Chondrocyte (in vitro differentiated cells): Measurements from ENCODE around the gene PPFIBP1. TPM values are rescaled to one million over a fixed set of nuclear protein-coding genes. Genes with fewer than 3 reads are reported as not detected.
"Not testable (repeated sequence)": the region's sequence is repeated elsewhere in the genome, so short reads cannot be mapped to it uniquely, and the experiment has no call there.

Source experiments
- DNase-seq: peaks from one replicate; pipeline ENCODE4 v3.0.0; 2021; ENCODE audit warnings: mixed read lengths, low spot score
- H3K27ac Mint-ChIP-seq: one replicate; pipeline ENCODE4 v1.8.0; 2021; ENCODE audit warnings: mild to moderate bottlenecking, moderate library complexity, mixed read lengths; ENCODE audit not compliant: unreplicated experiment
- H3K27me3 Mint-ChIP-seq: 2 replicates; pipeline ENCODE4 v1.8.0; 2021; ENCODE audit warnings: low read depth, mixed read lengths
- H3K36me3 Mint-ChIP-seq: 2 replicates; pipeline ENCODE4 v1.8.0; 2021; ENCODE audit warnings: low read depth, mixed read lengths
- H3K4me1 Mint-ChIP-seq: 2 replicates; pipeline ENCODE4 v1.8.0; 2021; ENCODE audit warnings: low read depth, mild to moderate bottlenecking, mixed read lengths
- H3K4me3 Mint-ChIP-seq: one replicate; pipeline ENCODE4 v1.8.0; 2021; ENCODE audit warnings: mild to moderate bottlenecking, moderate library complexity, mixed read lengths; ENCODE audit not compliant: unreplicated experiment
- H3K9me3 Mint-ChIP-seq: 2 replicates; pipeline ENCODE4 v1.8.0; 2021; ENCODE audit warnings: low read depth, mixed read lengths
- total RNA-seq: library from RNA; stranded (reverse); gene quantifications from 3 replicates; pipeline ENCODE4 v1.2.1, GENCODE V29; 2021
- TF ChIP-seq, protein P1 (sequence below): fragments of 200-600 bp; sonication (generic); IDR thresholded peaks from 2 replicates; pipeline ENCODE4 v1.5.0; 2021; ENCODE audit warnings: antibody characterized with exemption, mild to moderate bottlenecking, moderate library complexity

The PPFIBP1 gene
- total RNA-seq, 1 donor from 2014 or later: 85.0 TPM

DNA sequence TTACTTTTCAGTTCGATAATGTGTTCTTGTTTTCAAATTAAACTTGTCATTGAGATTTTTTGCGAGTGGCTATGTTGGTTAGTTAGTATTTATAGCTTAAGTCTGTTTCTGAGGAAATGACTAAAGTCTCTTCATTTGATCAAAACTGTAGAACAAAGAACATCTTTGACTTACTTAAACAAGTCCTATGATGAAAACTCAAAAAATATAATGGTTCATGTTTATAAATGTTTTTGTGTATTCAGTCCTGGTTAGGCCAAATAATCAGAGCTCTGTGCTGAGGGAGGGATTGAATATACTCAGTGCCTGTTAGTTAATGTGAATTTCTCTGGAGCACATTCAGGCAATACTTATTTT is 51.7 kb downstream of the PPFIBP1 start:
- peak overlapping the region; percentile 88 for H3K27ac Mint-ChIP-seq
- peaks cover 66% of the 10 kb centered on the region for H3K4me1 Mint-ChIP-seq
- TF ChIP-seq, protein P1, sequence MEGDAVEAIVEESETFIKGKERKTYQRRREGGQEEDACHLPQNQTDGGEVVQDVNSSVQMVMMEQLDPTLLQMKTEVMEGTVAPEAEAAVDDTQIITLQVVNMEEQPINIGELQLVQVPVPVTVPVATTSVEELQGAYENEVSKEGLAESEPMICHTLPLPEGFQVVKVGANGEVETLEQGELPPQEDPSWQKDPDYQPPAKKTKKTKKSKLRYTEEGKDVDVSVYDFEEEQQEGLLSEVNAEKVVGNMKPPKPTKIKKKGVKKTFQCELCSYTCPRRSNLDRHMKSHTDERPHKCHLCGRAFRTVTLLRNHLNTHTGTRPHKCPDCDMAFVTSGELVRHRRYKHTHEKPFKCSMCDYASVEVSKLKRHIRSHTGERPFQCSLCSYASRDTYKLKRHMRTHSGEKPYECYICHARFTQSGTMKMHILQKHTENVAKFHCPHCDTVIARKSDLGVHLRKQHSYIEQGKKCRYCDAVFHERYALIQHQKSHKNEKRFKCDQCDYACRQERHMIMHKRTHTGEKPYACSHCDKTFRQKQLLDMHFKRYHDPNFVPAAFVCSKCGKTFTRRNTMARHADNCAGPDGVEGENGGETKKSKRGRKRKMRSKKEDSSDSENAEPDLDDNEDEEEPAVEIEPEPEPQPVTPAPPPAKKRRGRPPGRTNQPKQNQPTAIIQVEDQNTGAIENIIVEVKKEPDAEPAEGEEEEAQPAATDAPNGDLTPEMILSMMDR: no peak
- peak overlapping the region; percentile 31 for H3K4me3 Mint-ChIP-seq
- H3K36me3 Mint-ChIP-seq: peaks cover 15% of the 10 kb centered on the region
- no peak for DNase-seq
- H3K27me3 Mint-ChIP-seq: no peaks in the 10 kb centered on the region
- no peaks in the 10 kb centered on the region for H3K9me3 Mint-ChIP-seq

DNA sequence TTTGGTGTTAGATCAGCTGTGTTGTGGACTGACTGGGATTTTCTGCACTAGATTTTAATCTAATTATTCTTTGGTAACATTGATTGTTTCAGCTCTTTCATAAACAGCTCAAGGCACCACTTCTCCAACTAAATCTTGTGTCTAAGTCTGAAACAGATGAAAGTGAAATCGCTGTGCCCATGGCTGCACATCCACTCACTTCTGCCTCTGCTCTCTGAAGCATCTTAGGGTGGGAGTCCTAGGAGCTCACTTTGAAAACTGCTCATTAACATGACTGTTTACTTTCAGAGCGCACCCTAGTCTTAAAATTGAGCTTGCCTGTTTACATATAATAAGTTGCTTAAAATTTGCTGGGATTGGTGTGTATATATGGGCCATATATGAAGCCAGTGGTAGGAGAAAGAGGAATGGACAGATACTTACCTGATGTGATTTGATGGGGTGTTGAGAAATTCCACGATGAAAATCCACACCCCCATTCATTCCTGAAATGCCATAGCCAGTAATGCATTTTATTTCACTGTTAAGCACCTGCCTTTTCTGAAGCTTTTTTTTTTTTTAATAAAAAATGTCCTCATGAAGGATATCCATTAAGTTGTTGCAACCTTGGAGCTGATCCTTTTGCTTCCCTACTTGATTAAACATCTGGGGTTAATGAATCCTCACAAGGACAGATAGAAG is 52.8 kb downstream of the PPFIBP1 start:
- Mint-ChIP-seq H3K27ac (peak overlapping the region; percentile 88), H3K9me3 (no peaks in the 10 kb centered on the region), H3K4me3 (no peak overlapping the region), H3K4me1 (peaks cover 62% of the 10 kb centered on the region), H3K36me3 (peaks cover 15% of the 10 kb centered on the region), H3K27me3 (no peaks in the 10 kb centered on the region)
- TF ChIP-seq, protein P1: no peak
- no peak for DNase-seq

DNA sequence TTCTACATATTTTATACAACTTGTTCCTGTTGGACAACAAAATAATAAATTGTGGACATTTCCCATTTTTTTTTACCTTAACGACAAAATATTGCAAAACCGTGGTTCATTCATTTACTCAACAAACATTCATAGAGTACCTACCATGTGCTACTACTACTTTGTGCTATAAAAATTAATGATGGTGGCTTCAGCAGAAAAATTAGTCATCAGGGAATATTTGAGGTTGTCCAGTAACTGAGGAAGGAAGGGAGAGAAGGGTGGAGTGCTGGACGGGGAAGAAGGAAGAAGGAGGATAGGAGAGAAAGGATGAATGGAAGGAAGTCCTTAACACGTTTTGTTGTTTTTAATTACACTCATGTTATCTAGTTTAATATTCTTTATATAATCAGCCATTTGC is 53.7 kb downstream of the PPFIBP1 start:
- no peaks in the 10 kb centered on the region for H3K9me3 Mint-ChIP-seq
- no peak overlapping the region for H3K4me3 Mint-ChIP-seq
- H3K36me3 Mint-ChIP-seq: peaks cover 15% of the 10 kb centered on the region
- no peaks in the 10 kb centered on the region for H3K27me3 Mint-ChIP-seq
- TF ChIP-seq, protein P1: no peak
- no peak overlapping the region for H3K27ac Mint-ChIP-seq
- H3K4me1 Mint-ChIP-seq: peaks cover 66% of the 10 kb centered on the region
- no peak for DNase-seq

DNA sequence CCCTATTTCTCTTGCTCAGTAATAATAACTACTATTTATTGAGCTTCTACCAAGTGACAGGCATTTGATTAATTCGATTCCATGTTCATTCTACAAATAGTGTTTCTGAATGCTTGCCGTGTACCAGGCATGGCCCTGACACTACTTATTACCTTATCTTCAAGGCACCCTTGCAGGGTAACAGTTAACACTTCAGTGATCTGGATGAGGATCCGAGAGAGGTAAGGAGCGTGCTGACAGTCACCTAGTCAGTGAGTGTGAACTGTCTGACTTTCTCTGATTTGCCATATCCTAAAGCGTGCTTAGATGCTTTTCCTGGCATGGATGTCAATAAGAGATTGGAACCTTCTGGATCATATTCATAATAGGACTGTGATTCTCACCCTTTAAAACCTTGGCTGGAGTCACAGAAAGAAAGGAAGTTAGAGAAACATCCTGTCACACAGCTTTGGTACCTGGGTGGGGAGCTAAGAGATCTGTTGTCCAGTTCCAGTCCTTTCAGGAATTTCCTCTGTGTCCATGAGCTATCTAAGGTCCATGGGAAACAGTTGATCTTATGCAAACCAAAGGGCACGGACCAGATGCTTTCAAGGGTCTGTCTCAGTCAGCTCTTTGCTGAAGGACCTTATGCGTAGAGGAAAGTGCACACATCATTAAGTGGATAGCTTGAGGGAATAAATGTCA is 54.8 kb downstream of the PPFIBP1 start:
- Mint-ChIP-seq H3K36me3 (peaks cover 15% of the 10 kb centered on the region), H3K4me1 (peaks cover 65% of the 10 kb centered on the region), H3K27ac (no peak overlapping the region), H3K4me3 (no peak overlapping the region), H3K9me3 (no peaks in the 10 kb centered on the region), H3K27me3 (no peaks in the 10 kb centered on the region)
- DNase-seq: no peak
- TF ChIP-seq, protein P1: no peak

DNA sequence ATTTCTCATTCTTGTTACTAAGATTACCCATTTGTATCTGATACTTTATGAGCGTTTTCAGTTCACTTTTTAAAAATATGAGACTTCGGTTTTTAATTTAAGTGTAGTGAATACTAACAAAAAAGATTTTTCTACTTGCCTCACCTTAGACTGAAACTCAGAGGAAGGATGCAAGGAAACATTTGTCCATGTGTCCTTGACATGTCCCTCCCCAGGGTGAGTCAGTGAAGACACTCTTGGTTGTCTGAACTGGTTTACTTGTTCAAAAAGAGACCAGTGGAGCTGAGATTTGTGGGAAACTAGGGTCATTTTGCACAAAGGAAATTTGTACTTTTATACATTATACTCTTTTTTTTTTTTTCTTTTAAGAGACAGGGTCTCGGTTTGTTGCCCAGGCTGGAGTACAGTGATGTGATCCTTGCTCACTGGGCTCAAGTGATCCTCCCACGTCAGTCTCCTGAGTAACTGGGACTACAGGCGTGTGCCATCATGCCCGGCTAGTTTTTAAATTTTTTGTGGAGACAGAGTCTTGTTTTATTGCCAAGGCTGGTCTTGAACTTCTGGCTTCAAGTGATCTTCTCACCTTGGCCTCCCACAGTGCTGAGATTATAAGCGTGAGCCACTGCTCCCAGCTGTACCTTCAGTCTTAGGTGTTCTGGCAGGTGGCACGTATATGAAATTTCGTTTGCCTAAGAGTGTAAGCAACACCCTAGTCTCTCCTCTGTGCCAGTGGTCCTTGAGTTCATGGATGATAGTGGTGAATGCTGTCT is 56.7 kb downstream of the PPFIBP1 start:
- Mint-ChIP-seq H3K36me3 (peaks cover 15% of the 10 kb centered on the region), H3K27me3 (no peaks in the 10 kb centered on the region), H3K27ac (no peak overlapping the region), H3K4me1 (peaks cover 47% of the 10 kb centered on the region), H3K9me3 (no peaks in the 10 kb centered on the region), H3K4me3 (no peak overlapping the region)
- TF ChIP-seq, protein P1: no peak
- no peak for DNase-seq

DNA sequence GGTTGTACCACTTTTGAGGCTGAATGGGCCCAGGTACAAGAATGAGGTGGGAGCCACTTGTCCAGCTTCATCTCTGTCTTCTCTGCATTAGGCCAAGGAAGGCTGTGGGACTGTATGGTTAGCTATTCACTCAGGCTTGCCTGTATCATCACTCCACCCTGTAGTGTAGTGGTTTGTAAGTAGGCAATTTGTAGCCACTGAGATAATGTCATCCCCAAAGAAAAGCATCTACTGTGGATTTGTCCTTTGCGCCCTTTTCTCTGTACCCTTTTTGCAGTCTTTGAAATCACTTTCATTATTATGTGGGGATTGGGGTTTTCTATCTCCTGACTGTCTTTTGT is 57.3 kb downstream of the PPFIBP1 start:
- H3K27me3 Mint-ChIP-seq, H3K27ac Mint-ChIP-seq, DNase-seq, H3K4me3 Mint-ChIP-seq, H3K9me3 Mint-ChIP-seq: not testable (repeated sequence)
- peaks cover 42% of the 10 kb centered on the region for H3K4me1 Mint-ChIP-seq
- H3K36me3 Mint-ChIP-seq: peaks cover 15% of the 10 kb centered on the region

DNA sequence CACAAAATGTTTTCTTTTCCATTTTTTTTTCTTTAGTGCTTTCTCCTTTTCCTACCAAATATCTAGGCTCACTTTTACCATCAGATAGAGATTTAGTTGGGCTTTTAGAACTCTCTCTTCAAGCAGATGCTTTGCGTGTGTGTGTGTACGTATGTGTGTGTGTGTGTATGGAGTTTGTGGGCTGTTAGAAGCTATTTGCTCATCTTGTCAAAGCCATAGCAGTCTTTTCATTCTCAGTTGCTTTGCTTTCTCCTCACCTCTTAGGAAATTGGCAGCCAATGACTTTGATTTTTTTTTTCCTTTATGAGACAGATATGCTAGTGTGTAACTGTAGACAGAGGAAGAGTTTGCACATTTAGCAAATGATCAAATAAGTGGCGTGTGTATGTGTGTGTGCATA is 57.8 kb downstream of the PPFIBP1 start:
- Mint-ChIP-seq H3K36me3 (peaks cover 15% of the 10 kb centered on the region), H3K4me1 (peaks cover 36% of the 10 kb centered on the region)

DNA sequence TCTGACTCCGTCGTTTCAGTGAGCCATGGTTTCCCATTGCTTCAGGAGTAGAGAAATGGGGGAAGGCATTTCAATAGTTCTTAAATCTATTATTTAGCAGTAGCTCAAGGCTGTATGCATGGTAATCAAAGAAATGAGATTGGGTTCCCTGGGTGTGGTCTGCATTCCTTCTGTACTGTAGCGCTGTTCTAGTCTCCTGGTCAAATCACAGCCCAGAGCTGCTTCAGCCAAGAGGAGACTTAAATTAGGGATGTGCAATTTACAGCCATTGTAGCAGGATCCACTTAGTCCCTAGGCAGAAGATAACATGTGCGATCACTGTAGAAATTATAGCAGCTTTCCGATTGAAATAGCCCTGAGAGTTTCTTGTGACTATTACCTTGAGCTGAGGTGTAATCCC is 58.4 kb downstream of the PPFIBP1 start:
- H3K27ac Mint-ChIP-seq: not testable (repeated sequence)

More for the DNA sequence above, 57.8 kb downstream of the PPFIBP1 start:
- DNase-seq, H3K27me3 Mint-ChIP-seq, H3K4me3 Mint-ChIP-seq, H3K9me3 Mint-ChIP-seq, H3K27ac Mint-ChIP-seq: not testable (repeated sequence)

More for the DNA sequence above, 58.4 kb downstream of the PPFIBP1 start:
- peaks cover 15% of the 10 kb centered on the region for H3K36me3 Mint-ChIP-seq
- DNase-seq, H3K9me3 Mint-ChIP-seq, H3K27me3 Mint-ChIP-seq, H3K4me3 Mint-ChIP-seq: not testable (repeated sequence)
- H3K4me1 Mint-ChIP-seq: peaks cover 31% of the 10 kb centered on the region
